DMS 273 (cell line): Measurements from ENCODE around the gene PMF1.

Experiments used
- DNase-seq: peaks from one replicate; lab custom pipeline; 2025; ENCODE audit not compliant: unreplicated experiment; lab: John Stamatoyannopoulos, UW

PMF1 gene

GRCh38 chr1:156233426-156234127 lies 20.8 kb downstream of the PMF1 start:
- no peak for DNase-seq

GRCh38 chr1:156236164-156236563 lies 23.4 kb downstream of the PMF1 start:
- DNase-seq: no peak

- DNase-seq: no peak
Measured at GRCh38 chr1:156238248-156238647, 25.4 kb downstream of the PMF1 start.

- DNase-seq: peak; percentile 54
Measured at GRCh38 chr1:156241311-156241811, 28.6 kb downstream of the PMF1 start.

- no peak for DNase-seq
Measured at GRCh38 chr1:156241926-156242325, 29.1 kb downstream of the PMF1 start, which contains the start of gene BGLAP. BGLAP (plus strand) TSS chr1:156242184; CDS start chr1:156242232, 48 bp downstream.

GRCh38 chr1:156242738-156243137 lies 29.9 kb downstream of the PMF1 start:
- DNase-seq: no peak

GRCh38 chr1:156244126-156244525 lies 31.3 kb downstream of the PMF1 start:
- DNase-seq: no peak

GRCh38 chr1:156244712-156245111 lies 31.9 kb downstream of the PMF1 start:
- no peak for DNase-seq

- peak; percentile 72 for DNase-seq
Measured at GRCh38 chr1:156245451-156246232, 32.8 kb downstream of the PMF1 start.

GRCh38 chr1:156246241-156246780 lies 33.5 kb downstream of the PMF1 start:
- peak; percentile 62 for DNase-seq

- DNase-seq: peak; percentile 73
Measured at GRCh38 chr1:156246781-156247459, 34.1 kb downstream of the PMF1 start.

- peak; percentile 62 for DNase-seq
Measured at GRCh38 chr1:156247460-156248322, 34.9 kb downstream of the PMF1 start, which contains the start of gene PAQR6. PAQR6 (minus strand) TSS chr1:156248056; CDS start chr1:156246731, 1,325 bp downstream.

- peak; percentile 62 for DNase-seq
Measured at GRCh38 chr1:156248323-156248683, 35.5 kb downstream of the PMF1 start.

- no peak for DNase-seq
Measured at GRCh38 chr1:156249593-156249992, 36.8 kb downstream of the PMF1 start.

- DNase-seq: peak; percentile 88
Measured at GRCh38 chr1:156251527-156251926, 38.7 kb downstream of the PMF1 start.

GRCh38 chr1:156253634-156254033 lies 40.8 kb downstream of the PMF1 start:
- DNase-seq: no peak

- no peak for DNase-seq
Measured at GRCh38 chr1:156257711-156258110, 44.9 kb downstream of the PMF1 start.

- no peak for DNase-seq
Measured at GRCh38 chr1:156258859-156259258, 46.1 kb downstream of the PMF1 start.

- peak; percentile 34 for DNase-seq
Measured at GRCh38 chr1:156259805-156260204, 47.0 kb downstream of the PMF1 start.

- no peak for DNase-seq
Measured at GRCh38 chr1:156260896-156261295, 48.1 kb downstream of the PMF1 start.
